AG10803 (cell line): Measurements from ENCODE around the gene WNT9B.
A peak's percentile ranks its signal among the peaks of the same experiment; 100 is the strongest.

Experiments used
- DNase-seq: peaks from one replicate; pipeline ENCODE4 v3.0.0; 2010; ENCODE audit warnings: low read depth
- H3K4me3 ChIP-seq: 2 replicates; pipeline ENCODE4 v1.5.1; 2011; ENCODE audit warnings: mild to moderate bottlenecking, low read length, control low read depth
- CTCF ChIP-seq: conservative IDR thresholded peaks from 2 replicates; pipeline ENCODE4 v1.5.1; 2011; ENCODE audit warnings: mild to moderate bottlenecking, low read length, control low read depth, inconsistent platforms

WNT9B gene

DNA sequence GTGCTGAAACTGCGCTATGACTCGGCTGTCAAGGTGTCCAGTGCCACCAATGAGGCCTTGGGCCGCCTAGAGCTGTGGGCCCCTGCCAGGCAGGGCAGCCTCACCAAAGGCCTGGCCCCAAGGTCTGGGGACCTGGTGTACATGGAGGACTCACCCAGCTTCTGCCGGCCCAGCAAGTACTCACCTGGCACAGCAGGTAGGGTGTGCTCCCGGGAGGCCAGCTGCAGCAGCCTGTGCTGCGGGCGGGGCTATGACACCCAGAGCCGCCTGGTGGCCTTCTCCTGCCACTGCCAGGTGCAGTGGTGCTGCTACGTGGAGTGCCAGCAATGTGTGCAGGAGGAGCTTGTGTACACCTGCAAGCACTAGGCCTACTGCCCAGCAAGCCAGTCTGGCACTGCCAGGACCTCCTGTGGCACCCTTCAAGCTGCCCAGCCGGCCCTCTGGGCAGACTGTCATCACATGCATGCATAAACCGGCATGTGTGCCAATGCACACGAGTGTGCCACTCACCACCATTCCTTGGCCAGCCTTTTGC, 25.0 kb downstream of the WNT9B start:
- H3K4me3 ChIP-seq: no peak overlapping the region
- peak; percentile 14; the same call in 1 of the 2 replicates for TF ChIP-seq CTCF
- no peak for DNase-seq

DNA sequence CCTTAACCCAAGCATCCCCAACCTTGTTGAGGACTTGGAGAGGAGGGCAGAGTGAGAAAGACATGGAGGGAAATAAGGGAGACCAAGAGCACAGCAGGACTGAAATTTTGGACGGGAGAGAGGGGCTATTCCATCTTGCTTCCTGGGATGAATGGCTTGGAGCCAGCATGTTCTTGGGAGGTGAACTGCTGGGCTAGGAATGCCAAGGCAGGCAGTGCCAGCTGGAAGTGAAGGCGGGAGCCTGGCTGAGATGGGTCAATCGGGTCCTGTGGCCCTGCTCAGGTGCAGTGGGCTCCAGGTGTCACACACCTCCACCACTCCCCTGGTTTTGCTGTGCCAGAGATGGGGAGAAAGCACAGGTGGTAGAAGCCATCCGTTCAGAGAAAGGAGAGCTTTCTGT, 25.5 kb downstream of the WNT9B start:
- H3K4me3 ChIP-seq: no peak overlapping the region
- no peak for DNase-seq
- TF ChIP-seq CTCF: no peak

GRCh38 chr17:46877466-46877865, 26.1 kb downstream of the WNT9B start:
- TF ChIP-seq CTCF: no peak
- no peak overlapping the region for H3K4me3 ChIP-seq
- DNase-seq: no peak

DNA sequence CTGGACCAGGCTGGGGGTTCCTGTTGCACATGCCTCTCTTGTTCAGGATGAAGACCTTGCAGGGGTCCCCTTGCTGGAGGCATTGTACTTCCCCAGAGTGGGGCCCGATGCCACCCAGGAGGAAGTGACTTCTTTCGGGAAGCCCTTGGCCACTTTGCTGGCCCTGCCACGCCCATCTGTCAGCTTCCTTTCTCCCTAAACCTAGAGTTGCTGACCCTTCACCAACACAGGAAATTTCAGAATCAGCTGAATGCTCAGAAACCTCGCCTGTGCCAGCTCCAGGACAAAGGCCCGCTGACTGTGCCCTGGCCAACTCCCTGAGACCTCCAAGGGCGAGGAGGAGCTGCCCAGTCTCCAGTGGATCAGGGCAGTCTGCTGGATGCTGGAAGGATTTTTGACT, 26.7 kb downstream of the WNT9B start:
- H3K4me3 ChIP-seq: no peak overlapping the region
- no peak for DNase-seq
- no peak for TF ChIP-seq CTCF

DNA sequence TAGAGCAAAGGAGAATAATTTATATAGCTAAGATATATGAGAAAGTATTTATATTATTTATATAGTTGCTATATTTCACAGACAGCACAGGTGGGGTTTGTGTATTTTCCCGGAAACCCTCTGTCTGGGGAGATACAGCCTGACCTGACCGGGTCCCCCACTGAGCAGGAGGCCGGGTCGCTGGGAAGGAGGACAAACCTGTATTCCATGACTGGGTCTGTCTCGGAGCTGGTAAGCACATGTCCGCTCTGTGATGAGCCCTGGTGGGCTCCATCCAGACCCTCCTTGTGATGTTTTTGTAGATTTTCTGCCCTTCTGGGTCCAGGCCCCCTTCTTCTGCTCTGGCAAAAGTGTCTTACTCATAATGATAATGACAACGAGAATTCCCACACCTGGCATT, 27.7 kb downstream of the WNT9B start:
- no peak overlapping the region for H3K4me3 ChIP-seq
- no peak for TF ChIP-seq CTCF
- no peak for DNase-seq

- no peak overlapping the region for H3K4me3 ChIP-seq
- no peak for DNase-seq
- no peak for TF ChIP-seq CTCF
Observed at GRCh38 chr17:46881015-46881414, 29.6 kb downstream of the WNT9B start.

DNA sequence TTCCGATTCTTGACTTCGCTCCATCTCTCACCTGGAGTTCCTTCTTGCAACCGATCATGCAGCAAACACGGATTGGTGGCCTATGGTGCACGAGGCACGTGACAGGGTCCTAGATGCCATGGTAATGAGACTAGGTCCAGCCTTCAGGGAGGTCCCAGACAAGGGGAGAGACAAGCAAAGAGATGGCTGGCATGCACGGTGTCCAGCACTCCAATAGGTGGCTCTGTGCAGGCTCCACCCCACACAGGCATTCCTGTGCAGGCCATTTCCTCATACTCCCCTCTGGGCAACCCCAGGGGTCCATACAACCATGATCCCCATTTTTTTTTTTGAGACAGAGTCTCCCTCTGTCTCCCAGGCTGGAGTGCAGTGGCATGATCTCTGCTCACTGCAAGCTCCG, 31.3 kb downstream of the WNT9B start:
- TF ChIP-seq CTCF: no peak
- no peak overlapping the region for H3K4me3 ChIP-seq
- no peak for DNase-seq
